Dendritic cell treated with granulocyte-macrophage colony-stimulating factor and Interleukin-4, amounts not matched to agents 40 ng/mL and 50 ng/mL, for 4 days (primary cell): ENCODE measurements around the gene NR3C2.

Experiments
- H3K27ac Mint-ChIP-seq: one replicate; pipeline ENCODE4 v1.8.0; 2022; ENCODE audit warnings: mild to moderate bottlenecking, mixed read lengths
- H3K27me3 Mint-ChIP-seq: one replicate; pipeline ENCODE4 v1.8.0; 2022; ENCODE audit warnings: mild to moderate bottlenecking, mixed read lengths
- H3K36me3 Mint-ChIP-seq: one replicate; pipeline ENCODE4 v1.8.0; 2022; ENCODE audit warnings: low read depth, mixed read lengths
- H3K4me1 Mint-ChIP-seq: one replicate; pipeline ENCODE4 v1.8.0; 2022; ENCODE audit warnings: low read depth, mixed read lengths
- H3K4me3 Mint-ChIP-seq: one replicate; pipeline ENCODE4 v1.8.0; 2022; ENCODE audit warnings: mild to moderate bottlenecking, moderate library complexity, mixed read lengths
- H3K9me3 Mint-ChIP-seq: one replicate; pipeline ENCODE4 v1.8.0; 2022; ENCODE audit warnings: mixed read lengths
- intact Hi-C: fragments of 100-400 bp; cut with micrococcal nuclease; formaldehyde crosslinking; loops from one replicate; pipeline ENCODE4 v1.15.0; 2022

Gene NR3C2

DNA sequence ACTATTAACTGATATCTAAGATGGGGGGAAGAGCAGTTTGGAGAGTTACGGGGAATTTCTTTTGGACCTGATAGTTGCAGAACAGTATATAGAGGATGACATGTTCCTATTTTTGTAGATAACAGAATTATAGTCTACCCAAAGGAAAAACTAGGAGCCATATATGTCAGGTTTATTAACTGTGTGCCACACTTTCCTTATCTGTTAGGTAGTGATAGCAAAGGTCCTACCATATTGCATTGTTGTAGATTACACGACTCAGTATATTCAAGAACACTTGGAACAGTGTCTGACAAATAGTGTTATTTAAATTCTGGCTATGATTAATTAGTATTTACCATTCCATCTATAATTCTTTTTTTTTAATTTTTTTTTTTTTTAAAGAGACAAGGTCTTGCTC lies 175.3 kb downstream of the NR3C2 start:
- Mint-ChIP-seq H3K27ac (no peak overlapping the region), H3K9me3 (no peaks in the 10 kb centered on the region), H3K36me3 (no peaks in the 10 kb centered on the region)

GRCh38 chr4:148266240-148266639 lies 176.0 kb downstream of the NR3C2 start:
- Mint-ChIP-seq H3K27ac (no peak overlapping the region), H3K9me3 (no peaks in the 10 kb centered on the region), H3K4me1 (no peaks in the 10 kb centered on the region), H3K36me3 (no peaks in the 10 kb centered on the region), H3K27me3 (no peaks in the 10 kb centered on the region), H3K4me3 (no peak overlapping the region)
- intact Hi-C loops: no loop called here

More for the DNA sequence above, 175.3 kb downstream of the NR3C2 start:
- Mint-ChIP-seq H3K4me3 (no peak overlapping the region), H3K27me3 (no peaks in the 10 kb centered on the region), H3K4me1 (no peaks in the 10 kb centered on the region)
- intact Hi-C loops: no loop called here

GRCh38 chr4:148265627-148266026 lies 176.6 kb downstream of the NR3C2 start:
- Mint-ChIP-seq H3K36me3 (no peaks in the 10 kb centered on the region), H3K27ac (no peak overlapping the region), H3K9me3 (no peaks in the 10 kb centered on the region), H3K4me3 (no peak overlapping the region), H3K27me3 (no peaks in the 10 kb centered on the region), H3K4me1 (no peaks in the 10 kb centered on the region)
- intact Hi-C loops: no loop called here

GRCh38 chr4:148263802-148264201 lies 178.4 kb downstream of the NR3C2 start:
- Mint-ChIP-seq H3K4me3 (no peak overlapping the region), H3K27ac (no peak overlapping the region), H3K27me3 (no peaks in the 10 kb centered on the region), H3K9me3 (no peaks in the 10 kb centered on the region), H3K36me3 (no peaks in the 10 kb centered on the region), H3K4me1 (no peaks in the 10 kb centered on the region)
- intact Hi-C loops: no loop called here

GRCh38 chr4:148263127-148263526 lies 179.1 kb downstream of the NR3C2 start:
- H3K27me3 Mint-ChIP-seq: no peaks in the 10 kb centered on the region
- H3K27ac Mint-ChIP-seq: no peak overlapping the region
- intact Hi-C loops: no loop called here
- H3K9me3 Mint-ChIP-seq: no peaks in the 10 kb centered on the region
- no peaks in the 10 kb centered on the region for H3K4me1 Mint-ChIP-seq
- H3K36me3 Mint-ChIP-seq: no peaks in the 10 kb centered on the region
- no peak overlapping the region for H3K4me3 Mint-ChIP-seq

DNA sequence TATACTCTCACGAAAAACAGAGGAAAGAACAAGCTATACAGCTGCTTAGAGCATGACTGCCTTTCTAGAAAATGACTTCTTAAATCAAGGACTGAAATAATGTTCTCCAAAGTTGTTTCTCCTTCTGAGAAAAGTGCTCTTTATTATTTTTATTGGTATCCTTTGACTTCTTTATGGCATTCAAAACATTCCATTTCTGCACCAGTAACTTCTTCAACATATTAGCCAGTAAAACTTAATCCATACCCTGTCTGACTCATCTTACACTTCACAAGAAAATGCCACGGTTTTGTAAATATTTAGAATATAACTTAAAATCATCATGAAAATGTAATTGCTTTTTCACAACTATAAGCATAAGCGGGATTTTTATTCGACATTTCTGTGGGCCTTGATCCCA lies 180.4 kb downstream of the NR3C2 start:
- H3K4me3 Mint-ChIP-seq: no peak overlapping the region
- no peaks in the 10 kb centered on the region for H3K9me3 Mint-ChIP-seq

DNA sequence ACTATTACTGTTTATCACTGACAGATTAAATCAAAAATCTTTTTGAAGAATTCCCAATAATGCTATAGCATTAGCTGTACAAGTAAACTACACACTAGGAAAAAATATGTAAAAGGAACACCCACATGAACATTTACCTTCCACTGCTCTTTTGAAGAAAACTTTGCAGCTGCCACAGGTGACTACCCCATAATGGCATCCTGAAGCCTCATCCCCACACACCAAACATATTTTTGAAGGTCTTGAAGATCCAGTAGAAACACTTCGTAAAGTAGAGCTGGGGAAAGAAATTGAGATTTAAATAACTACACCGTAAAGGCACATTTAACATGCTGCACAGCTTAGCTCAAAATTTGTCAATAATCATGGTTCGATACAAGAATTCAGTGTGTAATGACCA lies 182.4 kb downstream of the NR3C2 start:
- Mint-ChIP-seq H3K4me1 (no peaks in the 10 kb centered on the region), H3K27me3 (no peaks in the 10 kb centered on the region), H3K4me3 (no peak overlapping the region), H3K9me3 (no peaks in the 10 kb centered on the region), H3K36me3 (no peaks in the 10 kb centered on the region), H3K27ac (no peak overlapping the region)
- intact Hi-C loops: no loop called here

More for the DNA sequence above, 180.4 kb downstream of the NR3C2 start:
- H3K27ac Mint-ChIP-seq: no peak overlapping the region
- H3K27me3 Mint-ChIP-seq: no peaks in the 10 kb centered on the region
- no peaks in the 10 kb centered on the region for H3K4me1 Mint-ChIP-seq
- intact Hi-C loops: no loop called here
- H3K36me3 Mint-ChIP-seq: no peaks in the 10 kb centered on the region

GRCh38 chr4:148258535-148258934 lies 183.7 kb downstream of the NR3C2 start:
- intact Hi-C loops: no loop called here
- Mint-ChIP-seq H3K27ac (no peak overlapping the region), H3K36me3 (no peaks in the 10 kb centered on the region), H3K4me1 (no peaks in the 10 kb centered on the region), H3K9me3 (no peaks in the 10 kb centered on the region), H3K4me3 (no peak overlapping the region), H3K27me3 (no peaks in the 10 kb centered on the region)

DNA sequence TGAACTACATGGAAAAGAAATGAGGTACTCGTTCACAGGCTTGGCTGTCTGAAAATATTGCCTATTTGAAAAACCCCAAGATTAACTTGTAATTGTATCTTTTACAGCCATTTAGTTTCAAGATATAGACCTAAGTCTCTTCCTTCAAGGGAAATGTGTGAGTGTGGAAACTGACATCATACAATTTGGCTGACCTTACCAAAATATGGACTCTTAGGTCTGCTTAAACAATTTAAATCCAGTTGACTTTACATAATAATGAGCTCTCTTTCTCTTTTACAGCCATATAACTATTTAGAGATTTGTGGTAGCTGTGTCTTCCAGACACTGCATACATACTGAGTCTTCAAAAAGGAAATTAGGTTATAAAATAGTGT lies 186.9 kb downstream of the NR3C2 start:
- H3K9me3 Mint-ChIP-seq: no peaks in the 10 kb centered on the region

DNA sequence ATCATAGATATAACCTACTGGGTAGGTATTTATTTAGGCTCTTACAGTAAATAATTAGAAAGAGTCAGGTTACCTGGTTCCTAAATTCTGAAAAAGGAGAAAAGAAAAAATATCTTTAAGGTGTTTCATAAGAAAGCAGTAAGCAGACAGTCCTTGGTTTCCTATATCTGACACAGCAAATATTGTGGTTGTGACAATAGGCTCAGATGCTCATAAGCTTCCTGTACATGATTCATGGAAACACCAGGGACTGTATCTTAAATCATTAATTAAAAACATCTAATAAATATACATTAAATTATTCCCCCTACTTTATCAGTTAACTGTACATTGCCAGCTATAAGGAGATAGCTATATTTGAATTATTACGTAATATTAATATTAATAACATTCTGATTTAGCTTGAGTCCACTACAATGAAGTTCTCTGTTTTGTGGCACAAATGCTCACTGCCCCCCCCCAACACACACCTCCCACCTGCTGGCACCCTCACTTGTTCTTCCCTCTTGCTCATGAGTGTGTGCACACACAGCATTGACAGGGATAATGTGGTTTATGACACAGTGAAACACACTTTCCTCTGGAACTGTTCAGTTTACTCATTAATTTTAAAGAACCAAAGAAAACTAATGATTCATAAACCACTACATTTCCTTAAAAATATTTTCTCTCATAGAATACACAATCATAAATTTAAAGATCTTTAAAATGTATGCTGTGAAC lies 187.4 kb downstream of the NR3C2 start:
- H3K4me3 Mint-ChIP-seq: no peak overlapping the region
- no peaks in the 10 kb centered on the region for H3K27me3 Mint-ChIP-seq
- no peaks in the 10 kb centered on the region for H3K4me1 Mint-ChIP-seq
- no peak overlapping the region for H3K27ac Mint-ChIP-seq
- intact Hi-C loops: no loop called here
- H3K9me3 Mint-ChIP-seq: no peaks in the 10 kb centered on the region
- no peaks in the 10 kb centered on the region for H3K36me3 Mint-ChIP-seq

More for the DNA sequence above, 186.9 kb downstream of the NR3C2 start:
- intact Hi-C loops: no loop called here
- Mint-ChIP-seq H3K27ac (no peak overlapping the region), H3K4me1 (no peaks in the 10 kb centered on the region), H3K4me3 (no peak overlapping the region), H3K36me3 (no peaks in the 10 kb centered on the region), H3K27me3 (no peaks in the 10 kb centered on the region)

- H3K4me3 Mint-ChIP-seq: no peak overlapping the region
- no peaks in the 10 kb centered on the region for H3K4me1 Mint-ChIP-seq
- no peaks in the 10 kb centered on the region for H3K9me3 Mint-ChIP-seq
Observed at GRCh38 chr4:148253768-148254167, 188.4 kb downstream of the NR3C2 start.

DNA sequence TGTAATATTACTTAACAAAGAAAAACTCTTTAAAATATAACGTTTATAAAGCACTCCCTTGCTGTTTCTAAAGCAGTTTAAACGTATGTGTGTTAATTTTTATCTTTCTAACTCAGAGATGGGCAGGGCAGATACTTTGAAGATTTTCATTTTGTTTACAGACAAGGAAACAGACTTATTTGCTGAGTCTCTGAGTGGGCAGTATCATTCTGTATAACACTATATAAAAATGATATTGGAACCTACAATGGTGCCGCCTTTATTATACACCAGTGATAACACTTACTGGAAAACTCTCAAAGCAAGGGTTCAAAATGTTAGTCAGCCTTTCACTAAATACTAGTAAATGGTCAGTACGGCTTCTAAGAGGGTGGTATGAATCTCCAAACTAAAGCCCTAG lies 193.4 kb downstream of the NR3C2 start:
- no peaks in the 10 kb centered on the region for H3K36me3 Mint-ChIP-seq
- H3K27me3 Mint-ChIP-seq: no peaks in the 10 kb centered on the region
- intact Hi-C loops: no loop called here
- no peaks in the 10 kb centered on the region for H3K4me1 Mint-ChIP-seq
- no peaks in the 10 kb centered on the region for H3K9me3 Mint-ChIP-seq
- no peak overlapping the region for H3K4me3 Mint-ChIP-seq
- no peak overlapping the region for H3K27ac Mint-ChIP-seq

More at GRCh38 chr4:148253768-148254167, 188.4 kb downstream of the NR3C2 start:
- H3K36me3 Mint-ChIP-seq: no peaks in the 10 kb centered on the region
- no peak overlapping the region for H3K27ac Mint-ChIP-seq
- H3K27me3 Mint-ChIP-seq: no peaks in the 10 kb centered on the region
- intact Hi-C loops: no loop called here

DNA sequence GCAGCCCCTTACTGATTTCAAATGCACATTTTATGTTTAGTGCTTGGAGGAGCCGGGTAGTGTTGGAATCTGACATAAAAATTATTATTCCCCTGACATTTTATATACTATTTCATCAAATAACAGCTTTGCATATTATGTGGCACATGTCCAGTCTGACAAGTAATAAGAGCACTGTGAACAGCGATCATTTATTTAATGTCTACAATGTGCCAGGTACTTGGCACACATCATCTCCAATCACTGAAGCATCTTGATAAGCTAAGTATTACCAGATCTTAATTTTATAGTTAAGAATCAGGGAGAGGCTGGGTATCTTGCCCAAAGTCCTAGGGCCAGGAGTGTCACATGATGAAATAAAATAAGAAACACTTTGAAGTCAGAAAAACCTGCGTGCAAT lies 197.2 kb downstream of the NR3C2 start:
- no peaks in the 10 kb centered on the region for H3K36me3 Mint-ChIP-seq
- intact Hi-C loops: no loop called here
- H3K27me3 Mint-ChIP-seq: no peaks in the 10 kb centered on the region
- H3K9me3 Mint-ChIP-seq: no peaks in the 10 kb centered on the region
- H3K4me3 Mint-ChIP-seq: no peak overlapping the region
- no peak overlapping the region for H3K27ac Mint-ChIP-seq
- H3K4me1 Mint-ChIP-seq: no peaks in the 10 kb centered on the region

GRCh38 chr4:148243837-148244236 lies 198.4 kb downstream of the NR3C2 start:
- no peaks in the 10 kb centered on the region for H3K9me3 Mint-ChIP-seq
- intact Hi-C loops: no loop called here
- H3K27ac Mint-ChIP-seq: no peak overlapping the region
- H3K4me3 Mint-ChIP-seq: no peak overlapping the region
- H3K4me1 Mint-ChIP-seq: no peaks in the 10 kb centered on the region
- H3K36me3 Mint-ChIP-seq: no peaks in the 10 kb centered on the region
- H3K27me3 Mint-ChIP-seq: no peaks in the 10 kb centered on the region

GRCh38 chr4:148240241-148240640 lies 202.0 kb downstream of the NR3C2 start:
- intact Hi-C loops: no loop called here
- no peak overlapping the region for H3K27ac Mint-ChIP-seq
- H3K27me3 Mint-ChIP-seq: no peaks in the 10 kb centered on the region
- H3K4me1 Mint-ChIP-seq: no peaks in the 10 kb centered on the region
- no peak overlapping the region for H3K4me3 Mint-ChIP-seq
- no peaks in the 10 kb centered on the region for H3K9me3 Mint-ChIP-seq
- H3K36me3 Mint-ChIP-seq: no peaks in the 10 kb centered on the region
